K562 (cell line): Measurements from ENCODE around the gene LYPLA2. TPM values are rescaled to one million over a fixed set of nuclear protein-coding genes. Genes with fewer than 3 reads are reported as not detected.

Experiments used
- ARHGAP35 ChIP-seq: fragments of 450-650 bp; IDR thresholded peaks from 2 replicates; pipeline ENCODE4 v1.6.1; 2018; ENCODE audit not compliant: partially characterized antibody
- ATF3 ChIP-seq, 2 experiments: fragments of 450-650 bp in 1 of 2; sonication (generic) in 1 of 2; formaldehyde crosslinking in 1 of 2; IDR thresholded peaks in 1 of 2; conservative IDR thresholded peaks in 1 of 2; 2 replicates each; pipeline versions ENCODE4 v1.6.1 to v1.8.1; 2016 to 2023; ENCODE audit warnings: mild to moderate bottlenecking in 2 of 2, moderate library complexity in 2 of 2, inconsistent platforms in 1 of 2, missing genetic modification reagents in 1 of 2
- DLX4 ChIP-seq: fragments of 250-450 bp; sonication (Bioruptor Pico); IDR thresholded peaks from 2 replicates; pipeline ENCODE4 v1.6.1; 2021; ENCODE audit warnings: mild to moderate bottlenecking
- FOXJ3 ChIP-seq: sonication (generic); formaldehyde crosslinking; IDR thresholded peaks from 2 replicates; pipeline ENCODE4 v1.4.0; 2020; ENCODE audit warnings: mild to moderate bottlenecking, missing genetic modification reagents
- NCOR1 ChIP-seq: fragments of 450-650 bp; IDR thresholded peaks from 2 replicates; pipeline ENCODE4 v1.6.1; 2016; ENCODE audit warnings: mild to moderate bottlenecking, moderate library complexity
- NRF1 ChIP-seq, 2 experiments: fragments of 450-650 bp; IDR thresholded peaks in 1 of 2; conservative IDR thresholded peaks in 1 of 2; 2 replicates each; pipeline ENCODE4 v1.6.1; 2014; ENCODE audit warnings: mild to moderate bottlenecking in 2 of 2
- POLR2AphosphoS5 ChIP-seq: IDR thresholded peaks from 2 replicates; pipeline ENCODE4 v1.6.1; 2011; ENCODE audit warnings: mild to moderate bottlenecking, low read depth, low read length, moderate library complexity; ENCODE audit not compliant: control insufficient read depth, insufficient read depth
- PPARD ChIP-seq: fragments of 250-450 bp; sonication (Bioruptor Pico); IDR thresholded peaks from 2 replicates; pipeline ENCODE4 v1.8.0; 2022; ENCODE audit warnings: inconsistent platforms, mild to moderate bottlenecking, moderate library complexity
- SNRNP70 ChIP-seq: fragments of 200-400 bp; formaldehyde crosslinking; optimal IDR thresholded peaks from 2 replicates; pipeline ENCODE3; 2017; ENCODE audit warnings: low read depth, low read length
- THAP12 ChIP-seq: fragments of 250-450 bp; sonication (Bioruptor Pico); IDR thresholded peaks from 2 replicates; pipeline ENCODE4 v1.9.0; 2021; ENCODE audit warnings: mild to moderate bottlenecking, inconsistent platforms
- ZBTB17 ChIP-seq: fragments of 450-650 bp; formaldehyde crosslinking; IDR thresholded peaks from 2 replicates; pipeline ENCODE4 v1.4.0; 2020; ENCODE audit warnings: mild to moderate bottlenecking
- ZBTB26 ChIP-seq: fragments of 450-650 bp; formaldehyde crosslinking; IDR thresholded peaks from 2 replicates; pipeline ENCODE4 v1.4.0; 2022; ENCODE audit warnings: missing genetic modification characterization
- ZFP36 ChIP-seq: fragments of 150-350 bp; IDR thresholded peaks from 2 replicates; pipeline ENCODE4 v1.6.1; 2018; ENCODE audit warnings: low read length, low read depth; ENCODE audit not compliant: partially characterized antibody
- ZKSCAN8 ChIP-seq: fragments of 200-800 bp; sonication (Bioruptor generic); IDR thresholded peaks from 2 replicates; pipeline ENCODE4 v1.6.1; 2016; ENCODE audit warnings: missing genetic modification characterization, missing compliant biosample characterization
- ZNF668 ChIP-seq: fragments of 250-450 bp; sonication (Bioruptor Pico); IDR thresholded peaks from 2 replicates; pipeline ENCODE4 v1.8.0; 2022; ENCODE audit warnings: mild to moderate bottlenecking, inconsistent platforms
- ZZZ3 ChIP-seq: fragments of 450-650 bp; IDR thresholded peaks from 2 replicates; pipeline ENCODE4 v1.6.1; 2016; ENCODE audit warnings: antibody characterized with exemption, mild to moderate bottlenecking, moderate library complexity
- polyA plus RNA-seq, 8 experiments: library from polyadenylated mRNA; depleted of rRNA in 4 of 8; stranded (reverse) in 5 of 8; unstranded in 3 of 8; fragments of >200 nt; fragmentation: Nextera tagmentation in 2 of 8; fragmentation: Illumina TruSeq in 1 of 8; extraction: Ambion mirVana in 2 of 8; extraction: Trizol in 1 of 8; gene quantifications; 2 replicates each; pipeline versions ENCODE4 v1.2.1 to v1.2.3, GENCODE V29; 2011 to 2014; ENCODE audit warnings: inconsistent platforms in 1 of 8, missing spikeins in 1 of 8
- total RNA-seq, 7 experiments: library from RNA; depleted of rRNA in 6 of 7; stranded (reverse); fragments of >200 nt in 6 of 7; fragmentation: Illumina TruSeq in 2 of 7; extraction: Trizol in 2 of 7; gene quantifications; 2 replicates each; pipeline versions ENCODE4 v1.2.1 to v1.2.3, GENCODE V29; 2011 to 2021; ENCODE audit warnings: low replicate concordance in 1 of 7

The LYPLA2 gene
- total and polyA plus RNA-seq, 9 of the 15 experiments (the other 6 are each of a cell fraction or from before 2014, with no cell fraction given), result 3.9 to 128 (median 60.1) TPM

- TF ChIP-seq DLX4 (CRISPR knock-in tag), result no peak
- no peak; the same call in 1 of the 2 replicates for TF ChIP-seq NCOR1
- peak; percentile 91 for TF ChIP-seq THAP12 (CRISPR knock-in tag)
- peak; percentile 68; the same call in 1 of the 2 replicates for TF ChIP-seq ZBTB17 (CRISPR knock-in tag)
- TF ChIP-seq ATF3 (IDR thresholded peaks at IDR 0.05), result no peak
- 0 out of 2 replicates have a peak, but pooled peaks have one; percentile 56 for TF ChIP-seq ATF3 (CRISPR knock-in tag; conservative IDR thresholded peaks at IDR 0.05)
- peak in 1 of 2 experiments; percentile 30; a peak in 2 of 4 replicates for TF ChIP-seq NRF1 (conservative IDR thresholded peaks at IDR 0.05 in 1 of 2, IDR thresholded peaks at IDR 0.05 in 1 of 2)
- TF ChIP-seq ZZZ3, result no peak
- no peak for TF ChIP-seq ARHGAP35
- peak; percentile 92 for TF ChIP-seq POLR2AphosphoS5
- TF ChIP-seq PPARD (CRISPR knock-in tag), result no peak
- TF ChIP-seq FOXJ3 (CRISPR knock-in tag), result no peak
- TF ChIP-seq SNRNP70, result no peak
- no peak for TF ChIP-seq ZFP36
- no peak for TF ChIP-seq ZKSCAN8 (CRISPR knock-in tag)
- no peak for TF ChIP-seq ZNF668 (CRISPR knock-in tag)
- TF ChIP-seq ZBTB26 (CRISPR knock-in tag), result peak; percentile 16; the same call in 1 of the 2 replicates
These were observed 34.3 kb downstream of the LYPLA2 start, which contains the start of gene HMGCL (continued) for GRCh38 chr1:23825076-23825761.
